Stimulated activated CD4-positive, alpha-beta T cell treated with anti-CD3 and anti-CD28 coated beads, Interleukin-1b, Interleukin-23, amount 100 ng/mL, for 4 hours (primary cell): ENCODE measurements around the gene NEUROD2.
A peak's percentile ranks its signal among the peaks of the same experiment; 100 is the strongest.

ENCODE experiments used
- DNase-seq, 2 donors: peaks; one replicate each; pipeline ENCODE4 v3.0.0-alpha.2; 2020; ENCODE audit warnings: low read depth in 2 of 2

The NEUROD2 gene

DNA sequence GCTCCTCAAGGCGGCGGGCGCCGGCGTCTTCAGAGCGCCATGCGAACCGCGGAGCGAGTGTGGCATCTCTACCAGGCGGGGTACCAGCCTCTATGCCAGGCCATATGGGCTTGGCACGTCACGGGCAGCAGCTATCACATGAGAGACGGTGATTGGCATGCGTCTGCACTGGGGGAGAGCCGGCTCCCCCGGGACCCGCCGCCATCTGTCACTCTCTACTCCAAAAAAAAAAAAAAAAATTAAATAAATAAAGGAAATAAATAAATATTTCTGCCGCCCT lies at the start of gene NEUROD2:
Gene NEUROD2 (minus strand): TSS at position 70 of the 280 bp plus-strand sequence. CDS start 1,321 bp downstream, outside the sequence.
- DNase-seq = no peak

DNA sequence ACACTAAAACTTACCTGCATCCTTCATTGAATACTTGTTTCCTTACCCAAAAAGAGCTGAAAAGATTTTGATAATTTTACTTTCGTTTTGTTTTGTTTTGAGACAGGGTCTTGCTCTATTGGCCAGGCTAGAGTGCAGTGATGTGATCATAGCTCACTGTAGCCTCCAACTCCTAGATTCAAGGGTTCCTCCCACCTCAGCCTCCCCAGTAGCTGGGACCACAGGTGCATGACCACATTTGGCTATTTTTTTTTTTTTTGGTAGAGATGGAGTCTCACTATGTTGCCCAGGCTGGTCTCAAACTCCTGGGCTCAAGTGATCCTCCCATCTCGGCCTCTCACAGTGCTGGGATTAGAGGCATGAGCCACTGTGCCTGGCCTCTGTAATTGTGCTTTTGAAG lies 47.4 kb upstream of the NEUROD2 start:
- no peak for DNase-seq

DNA sequence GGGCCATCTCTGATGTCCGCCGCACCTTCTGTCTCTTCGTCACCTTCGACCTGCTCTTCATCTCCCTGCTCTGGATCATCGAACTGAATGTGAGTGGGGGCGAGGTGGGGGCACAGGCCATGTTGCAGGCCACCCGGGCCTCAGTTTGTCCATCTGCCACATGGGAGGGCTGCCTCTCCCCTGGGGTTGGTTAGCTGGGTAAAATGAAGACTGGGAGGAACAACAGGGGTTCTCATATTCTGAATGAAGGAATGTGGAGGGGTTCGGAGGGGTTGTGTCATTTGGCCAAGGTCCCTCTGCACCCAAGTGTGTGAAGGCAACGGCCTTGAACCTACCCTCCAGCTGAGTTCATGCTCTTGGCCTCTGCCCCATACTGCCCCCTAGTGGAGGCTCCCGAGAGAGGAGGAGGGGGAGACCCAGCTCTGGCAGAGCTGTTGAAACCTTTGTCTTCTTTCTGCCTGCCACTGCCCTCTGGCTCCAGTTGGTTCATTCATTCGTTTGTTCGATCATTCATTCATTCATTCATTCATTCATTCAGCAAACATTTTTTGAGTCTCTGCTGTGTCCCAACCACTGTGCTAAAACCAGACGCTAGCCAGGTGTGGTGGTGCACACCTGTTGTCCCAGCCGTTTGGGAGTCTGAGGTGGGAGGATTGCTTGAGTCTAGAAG lies 46.1 kb upstream of the NEUROD2 start:
- peak; percentile 72 to 78 for DNase-seq

DNA sequence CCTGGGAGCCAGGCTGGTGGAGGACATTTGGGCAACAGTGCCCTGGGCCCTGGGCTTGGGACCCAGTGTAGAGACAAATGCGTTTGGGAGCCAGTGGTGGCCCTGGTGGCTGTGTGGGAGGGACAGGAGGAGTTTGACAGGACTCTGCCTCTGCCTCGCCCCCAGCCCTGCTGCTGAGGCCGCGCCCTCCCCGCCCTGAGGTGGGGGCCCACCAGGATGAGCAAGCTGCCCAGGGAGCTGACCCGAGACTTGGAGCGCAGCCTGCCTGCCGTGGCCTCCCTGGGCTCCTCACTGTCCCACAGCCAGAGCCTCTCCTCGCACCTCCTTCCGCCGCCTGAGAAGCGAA lies 45.6 kb upstream of the NEUROD2 start:
- no peak for DNase-seq

DNA sequence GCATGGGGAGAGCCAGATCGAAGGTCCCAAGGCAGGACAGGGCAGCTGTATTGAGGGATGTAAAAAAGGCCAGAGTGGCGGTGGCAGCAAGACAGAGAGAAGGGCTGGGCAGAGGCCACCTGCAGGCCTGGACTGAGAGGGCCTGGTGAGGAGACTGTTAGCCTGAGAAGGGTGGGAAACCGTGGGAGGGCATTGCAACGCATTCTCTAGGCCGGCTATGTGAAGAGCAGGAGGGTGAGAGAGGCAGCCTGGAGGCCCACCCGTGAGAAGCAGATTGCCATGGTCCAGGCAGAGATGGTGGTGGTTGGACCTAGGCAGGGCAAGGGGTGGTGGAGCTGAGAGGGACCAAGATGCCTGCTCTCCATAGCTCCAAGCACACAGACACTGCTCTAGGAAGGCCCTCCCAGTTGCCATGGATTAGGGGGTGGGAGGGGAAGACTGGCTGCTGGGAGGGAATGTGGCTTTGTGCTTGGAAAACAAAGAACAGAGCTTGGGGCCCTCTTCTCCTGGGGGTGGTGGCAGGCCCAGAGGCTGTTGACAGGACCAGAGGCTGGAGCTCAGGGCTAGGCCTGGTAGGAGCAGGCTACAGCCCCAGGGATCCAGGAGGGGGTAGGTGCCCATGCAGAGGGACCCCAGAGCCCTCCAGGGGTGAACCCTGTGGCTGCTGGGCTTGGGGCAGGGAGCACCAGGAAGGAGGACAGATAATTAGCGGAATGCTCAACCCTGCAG lies 45.0 kb upstream of the NEUROD2 start:
- DNase-seq = no peak

DNA sequence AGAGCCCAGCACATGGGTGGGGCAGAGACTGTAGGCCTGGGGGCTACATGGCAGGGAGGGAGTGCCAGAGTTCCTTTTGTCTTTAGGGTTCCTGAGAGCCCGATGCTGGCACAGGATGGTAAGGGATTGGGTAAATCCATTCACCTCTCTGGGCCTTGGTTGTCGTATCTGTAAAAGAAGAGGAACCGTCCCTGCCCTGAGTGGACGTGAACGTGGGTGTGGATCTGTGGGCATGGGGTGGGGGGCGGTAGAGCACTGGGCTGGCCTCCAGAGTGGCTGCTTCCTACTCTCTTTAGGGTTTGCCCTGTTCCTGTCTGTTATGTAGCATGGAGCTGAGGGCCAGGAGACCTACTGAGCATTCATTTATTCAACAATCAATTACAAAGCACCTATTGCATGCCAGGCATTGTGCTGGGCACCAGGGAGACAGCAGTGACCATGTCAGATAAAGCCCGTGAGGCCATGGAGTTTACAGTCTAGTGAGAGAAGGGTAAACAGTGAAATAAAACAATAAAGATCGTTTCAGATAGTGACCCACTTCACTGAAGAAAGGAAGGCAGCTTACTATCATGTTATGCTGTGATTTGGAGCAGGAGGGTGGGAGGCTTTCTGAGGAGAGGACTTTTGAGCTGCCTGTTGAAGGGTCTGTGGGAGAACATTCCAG lies 44.3 kb upstream of the NEUROD2 start:
- DNase-seq = no peak

DNA sequence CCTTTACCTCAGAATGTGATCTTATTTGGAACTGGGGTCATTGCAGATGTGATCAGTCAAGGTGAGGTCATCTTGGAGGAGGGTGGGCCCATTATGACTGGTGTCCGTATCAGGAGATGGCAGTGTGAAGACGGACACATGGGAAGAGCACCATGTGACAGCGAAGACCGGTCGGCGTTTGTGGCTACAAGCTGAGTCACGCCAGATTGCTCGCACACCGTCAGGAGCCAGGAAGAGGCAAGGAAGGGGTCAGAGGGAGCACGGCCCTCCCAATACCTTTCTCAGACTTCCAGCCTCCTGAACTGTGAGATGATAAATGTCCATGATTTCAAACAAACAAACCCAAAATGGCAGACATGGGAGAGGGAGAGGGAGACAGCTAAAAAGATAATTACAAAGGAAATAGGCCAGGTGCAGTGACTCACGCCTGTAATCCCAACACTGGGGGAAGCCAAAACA lies 42.4 kb upstream of the NEUROD2 start:
- no peak for DNase-seq

DNA sequence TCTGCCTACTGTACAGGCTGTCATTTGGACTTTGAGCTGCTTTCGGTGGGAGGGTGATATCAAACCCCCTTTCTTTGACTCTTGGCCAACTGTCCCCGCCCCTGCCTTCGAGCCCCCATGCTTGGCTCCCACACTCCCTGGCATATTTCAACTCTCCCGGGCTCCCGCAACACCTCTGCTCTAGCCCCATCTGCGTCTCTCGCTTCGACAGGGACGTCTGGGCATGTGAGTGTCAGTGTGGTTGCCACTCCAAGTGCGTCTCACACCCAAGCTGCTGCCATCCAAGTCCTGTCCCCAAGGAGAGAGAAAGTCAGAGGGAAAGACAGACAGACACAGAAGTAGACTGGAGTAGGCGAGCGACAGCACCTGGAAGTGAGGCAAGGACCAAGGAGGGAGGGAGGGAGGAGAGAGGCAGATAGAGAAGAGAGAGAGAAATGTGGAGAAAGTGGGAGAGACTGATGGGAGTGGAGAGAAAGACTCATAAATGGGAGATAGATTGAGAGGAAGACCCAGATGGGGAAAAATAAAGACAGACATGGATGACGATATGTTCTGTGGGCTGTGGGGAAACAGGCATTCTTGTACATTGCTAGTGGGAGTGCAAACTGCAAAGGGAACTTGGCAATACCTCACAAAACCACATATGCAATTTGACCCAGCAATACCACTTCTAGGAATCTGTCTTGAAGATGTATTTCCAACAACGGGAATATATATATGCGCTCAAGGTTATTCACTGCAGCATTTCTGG lies 41.1 kb upstream of the NEUROD2 start:
- DNase-seq = no peak

DNA sequence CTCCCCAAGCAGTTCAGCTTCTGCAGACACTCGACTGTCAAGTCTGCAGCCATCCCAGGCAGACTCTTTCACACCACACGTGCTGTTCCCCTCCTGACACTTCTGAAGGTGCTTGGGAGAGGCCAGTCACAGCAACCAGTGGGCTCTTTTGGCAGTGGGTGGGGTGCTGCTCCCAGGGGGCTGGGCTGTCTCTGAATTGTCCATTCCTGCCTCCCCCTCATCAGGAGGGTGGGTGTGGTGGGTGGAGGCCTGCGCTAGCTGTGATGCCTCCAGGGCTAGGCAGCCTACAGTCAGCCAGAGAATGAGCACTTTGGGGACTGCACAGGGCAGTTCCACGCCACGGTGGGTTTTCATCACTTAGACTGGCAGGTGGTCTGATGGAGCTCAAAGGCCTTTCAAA lies 39.5 kb upstream of the NEUROD2 start:
- no peak for DNase-seq

DNA sequence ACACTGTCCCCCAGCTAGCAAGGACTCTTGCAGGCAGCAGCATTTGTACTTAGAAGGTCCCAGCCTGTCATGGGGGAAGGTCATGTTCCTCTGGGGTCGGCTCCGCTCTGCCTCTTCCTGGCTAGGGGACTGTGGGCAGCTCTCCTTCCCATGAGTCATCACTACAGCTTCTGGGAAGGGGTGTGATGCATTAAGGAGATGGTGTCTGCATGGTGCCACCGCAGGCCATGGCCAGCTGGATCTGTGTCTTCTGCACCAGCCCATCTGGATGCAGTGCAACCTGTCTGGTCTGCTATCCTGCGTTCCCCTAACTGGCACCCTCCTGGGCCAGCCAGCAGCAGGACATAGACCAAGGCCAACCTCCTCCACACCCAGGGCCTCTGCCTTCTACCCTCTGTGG lies 35.6 kb upstream of the NEUROD2 start:
- DNase-seq = no peak

DNA sequence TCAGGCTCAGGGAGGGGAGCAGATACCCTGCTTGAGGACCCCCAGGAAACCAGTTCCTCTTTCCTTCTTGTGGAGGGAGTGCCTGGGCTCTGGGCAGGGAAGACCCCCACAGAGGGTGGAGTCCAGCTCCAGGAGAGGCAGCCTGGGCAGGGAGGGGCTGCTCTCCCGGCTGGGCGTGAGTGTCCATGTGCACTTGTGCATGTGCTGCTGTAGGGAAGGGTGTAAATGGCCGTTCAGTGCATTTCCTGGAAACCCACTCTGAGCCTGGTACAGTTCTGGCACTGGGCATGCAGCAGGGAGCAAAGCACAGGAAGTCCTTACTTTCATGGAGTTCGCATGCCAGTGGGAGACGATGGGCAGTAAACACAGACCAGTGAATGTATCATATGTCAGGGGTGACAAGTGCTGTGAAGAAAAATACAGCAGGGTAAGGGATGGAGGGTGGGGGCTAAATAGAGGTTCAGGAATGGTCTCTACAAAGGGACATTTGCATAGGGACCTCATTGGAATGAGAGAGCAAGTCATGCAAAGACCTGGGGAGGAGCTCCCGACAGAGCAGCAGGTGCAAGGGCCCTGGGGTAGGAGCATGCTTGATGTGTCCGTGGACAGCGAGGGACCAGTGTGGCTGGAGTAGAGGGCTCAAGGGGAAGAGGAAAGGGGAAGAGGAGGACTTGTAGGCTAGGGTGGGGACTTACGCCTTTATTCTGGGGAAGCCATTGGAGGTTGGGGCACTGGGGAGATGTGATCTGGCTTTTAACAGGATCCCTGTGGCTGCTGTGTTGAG lies 34.8 kb upstream of the NEUROD2 start:
- DNase-seq = no peak

DNA sequence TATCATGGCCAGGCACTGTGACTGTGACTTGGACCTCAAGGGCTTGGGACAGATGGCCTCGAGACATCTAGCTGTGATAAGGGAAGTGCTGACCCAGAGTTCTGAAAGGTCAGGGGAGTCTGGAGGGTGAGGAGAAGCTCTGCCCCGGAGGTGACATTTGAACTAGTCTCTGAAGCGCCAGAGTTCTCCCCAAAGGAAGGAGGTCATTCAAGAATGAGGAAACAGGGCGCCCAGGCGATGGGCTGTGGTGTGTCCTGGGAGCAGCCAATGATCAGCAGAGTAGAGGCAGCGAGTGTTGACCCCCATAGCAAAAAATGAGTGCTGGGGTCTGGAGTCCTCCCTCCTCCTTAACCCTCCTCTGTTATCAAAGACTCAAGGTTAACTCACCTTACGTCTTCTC lies 34.2 kb upstream of the NEUROD2 start:
- DNase-seq = no peak

DNA sequence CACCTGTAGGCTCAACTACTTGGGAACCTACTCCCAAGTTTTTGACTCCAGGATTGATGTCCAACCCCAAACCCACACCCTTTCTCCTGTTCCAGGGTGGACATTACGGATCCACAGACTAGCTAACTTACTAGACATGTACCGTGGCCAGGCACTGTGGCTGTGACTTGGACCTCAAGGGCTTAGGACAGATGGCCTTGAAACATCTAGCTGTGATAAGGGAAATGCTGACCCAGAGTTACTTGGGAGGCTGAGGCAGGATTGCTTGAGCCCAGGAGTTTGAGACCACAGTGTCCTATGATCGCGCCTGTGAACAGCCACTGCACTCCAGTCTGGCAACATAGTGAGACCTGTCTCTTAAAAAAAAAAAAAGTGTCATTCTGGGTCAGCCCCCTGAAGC lies 33.4 kb upstream of the NEUROD2 start:
- DNase-seq = no peak

DNA sequence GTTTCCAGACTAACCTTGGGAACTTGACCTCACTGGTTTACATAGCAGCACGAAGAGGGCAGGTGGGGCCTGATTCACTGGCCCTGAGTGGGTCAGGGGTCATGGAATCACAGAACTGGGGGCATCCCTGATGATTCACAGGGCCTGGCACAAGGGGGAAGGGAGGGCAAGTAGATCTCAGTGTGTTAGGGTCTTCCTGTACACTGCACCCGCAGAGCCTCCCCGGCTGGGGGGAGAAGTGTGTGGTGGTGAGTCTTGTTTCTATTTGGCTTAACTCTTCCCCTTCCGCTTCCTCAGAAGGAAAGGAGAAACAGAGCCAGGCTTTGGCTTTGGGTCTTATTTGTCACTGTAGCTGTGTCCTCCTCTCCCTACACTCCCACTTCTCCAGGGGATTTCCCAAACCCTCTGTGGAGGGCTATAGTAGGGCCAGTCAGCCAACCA lies 32.9 kb upstream of the NEUROD2 start:
- DNase-seq = no peak

DNA sequence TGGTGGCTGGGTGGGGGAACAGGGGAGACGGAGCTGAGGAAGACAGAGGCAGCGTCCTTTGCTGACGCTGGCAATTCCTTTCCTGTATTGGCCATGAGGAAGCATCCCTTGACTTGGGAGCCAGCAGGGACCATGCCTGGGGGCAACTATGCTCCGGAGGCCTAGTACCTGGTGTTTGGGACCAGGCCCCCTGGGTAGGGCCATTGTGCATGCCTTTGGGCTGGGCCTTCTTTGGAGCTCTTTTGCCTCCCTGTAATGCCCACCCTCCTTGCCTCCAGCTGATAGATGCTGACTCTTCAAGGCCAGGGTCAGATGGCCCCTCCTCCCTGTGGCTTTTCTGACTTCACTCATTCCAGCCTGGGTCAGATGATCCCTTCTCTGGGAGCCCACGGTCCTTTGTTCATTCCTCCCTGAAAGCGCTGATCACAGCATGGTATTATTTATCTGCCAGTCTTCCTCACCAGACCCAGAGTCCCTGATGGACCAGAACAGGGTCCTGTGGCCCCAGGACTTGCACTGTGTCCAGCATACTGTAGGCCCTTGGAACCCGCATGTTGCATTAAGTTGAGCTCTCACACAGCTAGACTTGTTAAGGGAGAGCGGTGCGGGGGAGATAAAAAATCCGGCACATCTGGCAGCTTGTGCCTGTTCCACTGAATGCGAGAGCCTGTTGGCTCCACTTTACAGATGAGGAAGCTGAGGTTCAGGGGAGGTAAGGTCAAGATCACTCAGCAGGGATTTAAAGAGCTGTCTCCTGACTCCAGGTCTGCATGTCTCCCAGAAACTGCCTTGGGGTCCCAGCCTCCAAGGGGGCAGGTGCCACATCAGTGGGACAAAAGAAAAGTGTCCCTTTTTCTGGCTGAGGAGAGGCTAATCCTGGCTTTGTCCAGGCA lies 32.1 kb upstream of the NEUROD2 start:
- no peak for DNase-seq

DNA sequence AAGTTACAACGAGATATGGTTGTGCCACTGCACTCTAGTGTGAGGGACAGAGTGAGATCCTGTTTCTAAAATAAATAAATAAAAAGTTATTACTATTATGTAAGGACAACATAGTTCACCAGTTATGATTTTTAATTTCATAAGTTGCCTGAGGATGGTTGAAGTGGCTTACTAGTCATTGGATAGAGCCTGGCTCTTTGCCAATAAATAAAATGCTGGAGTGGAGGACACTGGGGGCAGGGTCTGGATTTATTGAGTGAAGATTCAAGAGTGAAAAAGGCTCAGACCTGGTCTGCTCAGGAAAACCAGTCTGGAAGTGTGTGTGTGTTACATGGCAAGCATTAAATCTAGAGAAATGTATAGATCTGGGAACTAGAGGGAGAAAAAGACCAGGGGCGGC lies 31.3 kb upstream of the NEUROD2 start:
- DNase-seq = no peak

DNA sequence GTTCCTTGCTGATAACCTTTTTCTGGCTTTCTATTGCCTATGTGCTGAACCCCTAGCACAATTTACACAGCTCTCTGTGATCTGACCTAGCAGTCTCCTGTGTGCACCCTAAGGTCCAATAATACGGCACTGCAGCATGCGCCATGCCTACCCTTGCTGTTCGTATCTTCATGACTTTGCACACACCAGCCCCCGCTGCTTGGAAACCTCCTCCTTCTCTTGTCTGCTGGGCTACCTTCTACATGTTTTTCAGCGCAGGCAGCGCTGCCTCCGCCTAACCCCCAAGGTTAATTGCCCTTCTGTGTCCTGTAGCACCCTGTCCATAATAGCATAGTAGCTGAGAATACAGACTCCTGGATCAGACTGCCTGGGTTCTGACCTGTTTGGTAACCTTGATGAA lies 30.6 kb upstream of the NEUROD2 start:
- DNase-seq = no peak

DNA sequence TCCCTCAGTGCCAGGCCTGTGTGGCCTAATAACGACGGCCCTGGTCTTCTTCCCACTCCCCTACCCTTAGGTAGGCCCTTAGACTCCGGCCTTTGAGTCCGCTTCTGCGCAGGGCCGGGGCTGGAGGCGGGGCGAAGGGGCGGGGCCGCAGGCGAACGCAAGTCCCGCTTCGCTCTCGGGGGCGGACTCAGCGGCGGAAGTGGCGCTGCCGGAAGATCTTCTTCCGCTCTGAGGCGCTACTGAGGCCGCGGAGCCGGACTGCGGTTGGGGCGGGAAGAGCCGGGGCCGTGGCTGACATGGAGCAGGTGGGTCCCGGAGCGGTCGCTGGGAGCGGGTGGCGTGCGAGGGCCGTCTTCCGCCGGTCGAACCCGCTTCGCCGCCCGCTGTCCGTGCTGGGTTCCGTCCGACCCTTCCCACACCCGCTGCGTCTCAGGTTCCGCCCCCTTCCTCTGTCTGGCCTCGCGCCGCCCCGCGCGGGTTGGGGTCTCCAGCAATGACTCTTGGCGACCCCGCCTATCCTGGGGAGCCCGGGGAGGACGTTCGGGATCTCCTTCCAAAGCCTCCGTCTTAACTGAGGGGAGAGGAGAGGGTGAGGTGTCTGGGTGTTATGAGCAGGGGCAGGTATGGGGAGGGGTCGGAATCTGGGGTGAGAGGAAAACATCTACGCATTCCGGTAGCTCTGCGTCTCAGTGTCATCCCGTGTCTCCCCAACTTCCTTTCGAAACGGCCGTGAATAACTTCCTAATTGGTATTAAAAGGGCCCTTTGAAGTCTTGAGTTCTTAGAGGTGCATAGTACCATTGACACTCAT lies 29.4 kb upstream of the NEUROD2 start, which contains the start of gene STARD3:
Gene STARD3 (plus strand): TSS at position 218 of the 810 bp plus-strand sequence. CDS start 16,388 bp downstream, outside the sequence.
- DNase-seq = peak; percentile 82 to 93

DNA sequence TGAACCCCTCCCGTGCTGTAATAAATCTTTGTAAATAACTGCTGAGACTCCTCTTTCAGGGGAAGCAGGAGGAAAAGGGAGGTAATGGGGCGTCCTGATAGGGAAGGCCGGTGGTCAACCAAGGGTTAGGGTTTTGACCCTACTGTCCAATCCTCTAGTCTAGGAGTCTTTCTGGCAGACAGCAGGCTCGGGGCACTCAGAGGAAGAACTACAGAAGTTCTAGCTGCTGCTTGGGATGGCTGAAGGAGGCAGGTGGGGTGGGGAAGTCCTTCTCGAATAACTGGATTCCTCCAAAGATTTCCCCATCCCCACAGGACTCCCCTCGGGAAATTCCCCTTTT lies 28.8 kb upstream of the NEUROD2 start:
- DNase-seq = no peak
